HG02798 (cell line): Measurements from ENCODE around the gene LRRC56.

Experiments used
- ATAC-seq: cut with Tn5 transposase; IDR thresholded peaks from one replicate; pipeline ENCODE4 v1.9.1; 2021; ENCODE audit warnings: mild to moderate bottlenecking; ENCODE audit not compliant: unreplicated experiment, poor library complexity

Gene LRRC56

GRCh38 chr11:536841-537621, at the start of gene LRRC56:
TSS of gene LRRC56 (plus strand) at chr11:537527. CDS start at chr11:540685, 3,158 bp downstream.
- peak; percentile 54 for ATAC-seq

- no peak for ATAC-seq
These were observed 49.7 kb upstream of the LRRC56 start for GRCh38 chr11:487571-488021.

- ATAC-seq: no peak
These were observed 49.3 kb upstream of the LRRC56 start for GRCh38 chr11:488062-488461.

GRCh38 chr11:488579-488978, 48.7 kb upstream of the LRRC56 start:
- ATAC-seq: no peak

GRCh38 chr11:488992-489391, 48.3 kb upstream of the LRRC56 start:
- no peak for ATAC-seq

GRCh38 chr11:489610-490185, 47.6 kb upstream of the LRRC56 start:
- ATAC-seq: no peak

GRCh38 chr11:490186-490929, 47.0 kb upstream of the LRRC56 start:
- no peak for ATAC-seq

GRCh38 chr11:490930-491260, 46.4 kb upstream of the LRRC56 start:
- no peak for ATAC-seq

GRCh38 chr11:491358-491757, 46.0 kb upstream of the LRRC56 start:
- ATAC-seq: no peak

- ATAC-seq: no peak
These were observed 44.7 kb upstream of the LRRC56 start for GRCh38 chr11:492427-493226.

GRCh38 chr11:494761-495536, 42.4 kb upstream of the LRRC56 start:
- ATAC-seq: no peak

GRCh38 chr11:495537-495931, 41.8 kb upstream of the LRRC56 start:
- ATAC-seq: no peak

GRCh38 chr11:496834-497564, 40.3 kb upstream of the LRRC56 start:
- ATAC-seq: no peak

GRCh38 chr11:497565-498296, 39.6 kb upstream of the LRRC56 start:
- no peak for ATAC-seq

- no peak for ATAC-seq
These were observed 38.8 kb upstream of the LRRC56 start for GRCh38 chr11:498297-499181.

GRCh38 chr11:499201-500076, 37.9 kb upstream of the LRRC56 start:
- no peak for ATAC-seq
